GM19193 (cell line): ENCODE data around the gene HEXD.

Experiments used
- POLR2A ChIP-seq: IDR thresholded peaks from 4 replicates; pipeline ENCODE4 v1.6.1; 2011; ENCODE audit not compliant: insufficient read depth, insufficient read length; ENCODE audit errors: extremely low read depth

HEXD gene

DNA sequence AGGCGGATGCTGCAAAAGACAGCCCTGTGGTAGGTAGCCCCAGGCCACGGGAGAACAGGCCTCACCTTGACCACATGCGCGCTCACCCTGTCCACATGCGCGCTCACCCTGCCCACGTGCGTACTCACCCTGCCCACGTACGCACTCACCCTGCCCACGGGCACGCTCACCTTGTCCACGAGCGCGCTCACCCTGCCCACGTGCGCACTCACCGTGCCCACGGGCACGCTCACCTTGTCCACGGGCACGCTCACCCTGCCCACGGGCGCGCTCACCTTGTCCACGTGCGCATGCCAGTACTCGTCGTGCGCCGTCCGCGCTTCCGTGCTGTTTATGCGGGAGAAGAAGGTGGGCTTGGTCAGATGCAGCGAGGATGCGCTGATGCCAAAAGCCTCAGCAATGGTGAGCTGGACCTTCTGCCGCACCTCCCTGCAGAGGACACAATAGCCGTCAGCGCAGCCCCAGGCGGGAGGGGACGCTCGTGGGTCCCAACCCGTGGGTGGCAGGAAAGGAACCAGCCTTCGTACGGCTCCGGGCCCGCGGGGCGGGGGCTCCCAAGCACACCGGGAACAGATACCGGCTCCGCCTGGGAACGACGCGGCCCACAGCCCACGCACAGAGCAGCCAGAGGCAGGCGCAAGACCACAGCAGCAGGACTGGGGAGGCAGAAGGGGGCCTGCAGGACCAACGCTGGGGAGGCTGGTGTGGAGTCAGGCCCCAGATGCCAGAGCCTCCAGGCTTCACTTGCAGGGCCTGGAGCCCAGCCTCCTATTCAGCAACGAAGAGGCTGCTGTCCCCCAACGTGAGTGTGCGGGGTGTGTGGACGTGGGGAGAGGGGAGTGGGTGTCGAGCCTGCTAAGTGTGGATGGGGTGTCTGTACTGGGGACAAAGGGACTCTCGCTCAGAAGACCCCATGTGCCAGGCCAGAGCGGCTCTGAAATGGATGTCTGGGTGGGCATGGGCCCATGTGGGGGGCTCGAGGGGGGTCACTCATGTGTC lies 14.2 kb upstream of the HEXD start:
- no peak for TF ChIP-seq POLR2A

DNA sequence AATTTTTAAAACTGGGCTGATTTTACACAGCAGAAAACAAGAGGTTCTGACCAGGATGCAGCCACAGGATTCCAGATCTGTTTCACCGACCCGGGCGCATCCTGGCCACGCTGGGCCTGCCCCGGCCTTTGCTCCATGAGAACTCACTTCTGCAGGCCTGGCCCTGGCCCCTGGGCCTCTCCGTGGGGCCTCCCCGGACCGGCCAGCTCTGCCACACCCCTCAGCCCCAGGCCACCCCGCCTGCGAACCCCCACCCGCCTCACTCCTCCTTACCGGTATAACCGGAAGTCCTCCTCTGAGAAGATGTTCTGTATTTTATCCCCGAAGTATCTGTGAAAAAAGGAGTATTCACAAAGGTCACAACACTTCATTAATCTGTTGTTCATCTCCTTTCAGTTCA lies 13.1 kb upstream of the HEXD start:
- TF ChIP-seq POLR2A, result no peak

DNA sequence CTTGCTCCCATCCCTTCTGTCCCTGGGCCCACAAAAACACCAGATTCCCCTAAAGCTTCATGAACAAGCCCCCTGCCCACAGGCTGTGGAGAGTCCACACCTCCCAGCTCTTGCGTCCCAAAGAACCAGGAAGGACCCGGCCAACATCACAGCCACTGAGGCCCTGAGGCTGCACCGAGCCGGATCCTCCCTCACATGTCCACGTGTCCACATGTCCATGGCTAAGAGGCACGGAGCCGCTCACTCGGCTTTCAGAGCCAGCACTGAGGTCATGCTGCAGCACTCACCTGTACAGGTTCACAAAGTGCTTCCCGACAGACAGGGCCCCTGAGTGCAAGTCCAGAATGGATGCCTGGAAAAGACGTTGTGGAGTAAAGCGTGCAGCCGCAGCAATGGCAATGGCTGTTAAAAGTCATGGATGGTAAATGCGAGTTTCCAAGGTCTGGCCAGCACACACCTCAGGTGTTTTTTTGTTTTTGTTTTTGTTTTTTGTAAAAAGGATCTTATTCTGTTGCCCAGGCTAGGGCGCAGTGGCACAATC lies 11.9 kb upstream of the HEXD start:
- TF ChIP-seq POLR2A, result no peak

DNA sequence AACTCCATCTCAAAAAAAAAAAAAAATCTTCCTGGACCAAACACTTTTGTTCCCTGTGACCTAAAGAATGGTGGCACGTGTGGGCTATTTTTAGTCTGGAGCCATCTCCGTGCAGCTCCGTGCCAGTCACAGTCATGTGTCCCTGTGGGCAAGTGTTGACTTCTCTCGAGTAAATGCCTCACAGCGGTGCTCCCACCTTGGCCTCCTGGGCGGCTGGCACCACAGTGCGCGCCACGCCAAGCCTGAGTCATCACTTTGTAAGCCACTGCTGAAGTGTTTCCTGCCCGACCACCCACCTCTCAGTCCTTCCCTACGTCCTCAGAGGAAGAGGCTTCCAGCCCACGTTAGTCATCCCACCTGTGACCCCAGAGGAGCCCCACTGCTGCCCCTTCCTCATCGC lies 10.9 kb upstream of the HEXD start:
- TF ChIP-seq POLR2A, result no peak

DNA sequence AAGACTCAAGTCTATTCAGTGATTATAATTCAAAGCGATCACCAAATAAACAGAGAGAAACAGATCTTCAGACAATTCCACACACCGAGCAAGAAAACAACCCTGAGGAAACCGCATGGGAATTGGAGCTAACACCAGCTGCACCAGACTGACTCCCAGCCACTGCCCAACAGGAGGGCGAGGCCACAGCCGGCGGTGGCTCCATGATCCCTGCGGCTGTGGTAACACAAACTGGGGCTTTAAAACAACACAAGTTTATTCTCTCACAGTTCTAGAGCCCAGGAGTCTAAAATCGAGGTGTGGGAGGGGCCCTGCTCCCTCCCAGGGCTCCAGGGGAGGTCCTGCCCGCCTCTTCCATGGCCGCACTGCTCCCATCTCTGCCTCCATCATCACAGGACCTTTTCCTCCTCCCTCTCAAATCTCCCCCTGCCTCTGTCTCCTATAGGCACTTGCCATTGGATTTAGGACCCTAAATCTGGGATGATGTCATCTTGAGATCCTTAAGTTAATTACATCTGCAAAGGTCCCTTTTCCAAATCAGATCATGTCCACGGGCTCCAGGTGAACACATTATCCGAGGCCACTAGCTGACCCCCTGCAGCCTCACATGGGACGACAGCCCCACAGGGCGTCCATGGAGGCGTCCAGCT lies 9.7 kb upstream of the HEXD start:
- TF ChIP-seq POLR2A, result no peak

DNA sequence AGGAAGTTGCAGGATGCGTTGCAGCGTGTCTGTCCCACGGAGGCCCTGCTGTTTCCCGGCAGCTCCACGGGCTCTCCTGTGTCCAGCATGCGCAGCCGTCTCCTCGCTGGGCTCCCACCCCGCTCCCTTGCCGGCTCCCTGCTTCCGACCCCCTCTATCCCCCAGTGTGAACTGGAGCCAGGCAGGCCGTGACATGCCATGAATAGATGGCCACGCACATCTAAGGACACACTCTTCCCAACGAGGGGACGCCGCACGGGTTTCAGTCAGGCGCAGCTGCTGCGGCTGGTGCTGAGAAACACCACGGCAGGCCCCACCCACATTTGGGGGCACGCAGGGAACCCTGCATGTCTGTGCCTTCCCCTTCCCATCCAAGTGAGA lies 9.2 kb upstream of the HEXD start:
- no peak for TF ChIP-seq POLR2A

DNA sequence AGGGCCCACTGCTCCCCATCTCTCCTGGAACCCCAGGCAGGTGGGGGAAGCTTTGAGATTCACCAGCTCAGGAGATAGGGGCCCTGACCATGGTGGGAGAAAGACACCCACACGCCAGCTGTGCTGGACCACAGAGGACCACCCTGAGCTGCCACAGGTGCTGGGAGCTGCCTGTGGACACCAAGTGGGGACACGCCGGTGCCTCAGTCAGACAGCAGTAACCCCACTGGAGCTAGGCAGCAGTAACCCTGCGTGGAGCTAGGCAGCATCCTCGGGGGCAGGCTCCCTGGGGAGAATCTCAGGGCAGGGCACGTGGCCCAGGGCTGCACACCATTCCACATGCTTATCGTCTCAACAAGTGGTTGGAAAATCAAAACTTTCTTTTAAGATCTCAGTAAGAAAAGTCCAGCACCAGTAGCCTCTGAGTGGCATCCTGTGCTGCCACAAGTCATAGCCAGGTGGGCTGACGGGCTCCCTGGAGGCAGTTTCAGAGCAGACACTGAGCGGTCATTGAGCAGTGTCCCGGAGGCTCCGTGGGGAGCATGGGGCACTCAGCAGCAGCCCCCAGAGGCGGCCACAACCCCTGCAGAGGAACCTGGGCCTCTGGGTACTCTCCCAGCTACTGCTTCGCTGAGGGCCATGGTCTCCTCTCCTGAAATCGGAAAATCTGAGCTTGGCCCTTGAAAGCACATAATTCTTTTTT lies 8.0 kb upstream of the HEXD start:
- TF ChIP-seq POLR2A, result no peak

DNA sequence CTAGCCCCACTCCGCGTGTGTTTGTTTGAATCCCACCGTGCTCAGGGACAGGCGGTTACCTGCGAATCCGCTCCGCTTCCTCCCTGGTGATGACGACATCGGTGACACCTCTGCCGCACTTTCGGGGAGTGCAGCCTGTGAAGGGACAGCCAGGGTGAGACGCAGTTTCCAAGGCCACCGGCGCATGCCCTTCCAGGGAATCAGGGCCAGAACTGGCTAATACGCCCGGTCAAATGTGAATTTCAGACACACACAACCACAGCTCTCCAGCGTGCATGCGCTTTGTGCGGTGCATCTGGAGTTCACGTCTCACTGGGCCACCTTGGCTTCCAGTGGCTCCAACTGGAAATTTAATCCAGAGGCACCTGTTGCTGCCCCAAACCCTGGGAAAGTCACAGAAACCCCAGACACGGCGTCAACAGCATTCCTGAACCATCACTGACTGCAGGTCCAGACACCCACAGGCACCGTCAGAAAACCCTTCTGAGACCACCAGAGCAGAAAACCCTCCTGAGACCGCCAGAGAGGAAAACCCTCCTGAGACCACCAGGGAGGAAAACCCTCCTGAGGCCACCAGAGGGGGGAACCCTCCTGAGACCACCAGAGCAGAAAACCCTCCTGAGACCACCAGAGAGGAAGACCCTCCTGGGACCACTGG lies 6.6 kb upstream of the HEXD start:
- no peak for TF ChIP-seq POLR2A

DNA sequence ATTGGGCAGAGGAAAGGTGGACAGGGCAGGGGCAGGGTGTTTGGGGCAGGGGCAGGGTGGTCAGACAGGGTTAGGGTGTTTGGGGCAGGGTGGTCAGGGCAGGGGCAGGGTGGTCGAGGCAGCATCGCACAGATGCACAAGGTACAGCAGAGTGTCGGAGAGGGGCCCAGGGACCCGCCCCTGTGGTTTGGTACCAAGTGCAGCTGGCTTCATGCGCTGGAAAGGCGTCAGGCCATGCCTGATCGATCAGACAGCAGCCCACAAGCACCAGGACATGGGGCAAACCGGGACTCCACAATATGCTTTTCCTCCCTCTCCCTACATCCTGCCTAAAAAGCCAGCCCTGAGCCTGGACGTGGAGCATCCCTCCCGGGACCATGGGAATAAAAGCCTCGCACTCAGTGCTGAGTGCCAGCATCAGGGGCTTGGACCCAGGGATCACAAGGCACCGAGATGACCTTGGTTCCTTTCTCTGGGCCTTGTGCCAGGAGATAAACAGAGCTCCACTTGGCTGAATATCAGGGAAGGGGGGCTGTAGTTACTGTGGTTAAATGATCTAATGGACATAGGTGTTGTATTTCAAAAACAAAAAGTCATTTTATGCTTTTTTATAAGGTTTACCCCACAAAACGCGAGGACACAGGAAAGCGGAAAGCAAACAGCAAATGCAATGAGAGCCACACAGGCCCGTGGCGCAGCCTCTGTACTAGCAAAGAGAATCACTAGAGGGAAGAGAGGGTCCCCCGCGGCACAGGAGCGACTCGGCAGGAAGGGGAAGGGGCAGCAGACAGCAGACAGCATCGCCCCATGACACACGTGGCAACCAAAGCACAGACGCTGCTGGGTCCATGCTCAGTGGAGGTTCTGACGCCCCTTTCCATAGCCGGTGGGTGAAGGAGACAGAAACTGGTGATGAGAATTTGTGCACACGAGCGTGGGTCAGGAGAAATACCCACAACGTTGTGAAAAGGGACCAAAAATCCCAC lies 5.3 kb upstream of the HEXD start:
- no peak for TF ChIP-seq POLR2A

DNA sequence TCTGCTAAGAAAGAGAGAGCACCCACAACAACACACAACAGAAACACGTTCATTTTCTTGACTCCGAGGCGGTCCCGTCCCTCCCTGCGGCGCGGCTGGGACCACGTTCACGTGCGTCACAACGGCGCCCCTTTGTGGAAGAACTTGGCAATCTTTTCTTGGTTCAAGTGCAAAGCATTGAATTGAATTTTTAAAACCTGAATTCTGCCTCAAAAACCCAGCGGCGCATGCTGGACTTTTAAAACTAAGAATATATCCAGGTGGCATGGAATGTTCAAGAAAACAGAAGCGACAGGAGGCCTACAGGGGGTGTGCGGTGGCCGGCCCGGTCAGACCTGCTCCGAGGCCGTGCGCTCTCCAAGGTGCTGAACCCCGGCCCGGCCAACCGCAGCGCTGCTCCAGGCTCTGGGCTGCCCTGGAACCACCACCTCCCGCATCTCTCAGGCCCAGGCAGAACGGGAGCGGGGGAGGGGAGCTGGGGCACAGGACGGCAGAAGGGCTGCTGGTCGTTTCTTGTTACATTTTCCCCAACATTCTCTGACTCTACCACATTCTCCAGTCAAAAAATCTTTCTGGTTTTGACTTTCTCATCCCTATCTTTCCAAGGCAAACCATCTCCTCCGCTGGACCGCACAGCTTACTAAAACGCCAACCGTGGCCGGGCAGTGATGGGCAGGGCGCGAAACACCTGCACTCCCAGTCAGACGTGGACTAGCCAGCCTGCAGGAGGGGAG lies 3.4 kb upstream of the HEXD start:
- TF ChIP-seq POLR2A, result no peak

DNA sequence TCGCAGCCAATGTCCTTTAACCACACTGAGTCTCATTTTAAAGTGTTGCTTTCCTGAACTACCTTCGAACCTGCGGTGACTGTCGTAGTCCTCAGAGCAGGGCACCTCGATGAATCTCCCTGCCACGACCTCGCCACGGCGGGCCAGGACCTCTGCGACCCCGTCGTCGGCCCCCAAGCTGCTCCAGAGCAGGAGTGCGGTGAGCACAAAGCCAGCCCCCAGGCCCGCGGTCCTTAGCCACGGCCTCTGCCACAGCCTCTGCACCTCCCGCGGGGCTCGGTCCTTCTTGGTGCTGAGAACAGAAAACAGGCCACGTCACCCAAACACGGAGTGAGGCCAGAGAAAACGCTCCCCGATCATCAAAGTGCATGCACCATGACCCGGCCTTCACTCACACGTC lies 2.8 kb upstream of the HEXD start:
- TF ChIP-seq POLR2A, result no peak

DNA sequence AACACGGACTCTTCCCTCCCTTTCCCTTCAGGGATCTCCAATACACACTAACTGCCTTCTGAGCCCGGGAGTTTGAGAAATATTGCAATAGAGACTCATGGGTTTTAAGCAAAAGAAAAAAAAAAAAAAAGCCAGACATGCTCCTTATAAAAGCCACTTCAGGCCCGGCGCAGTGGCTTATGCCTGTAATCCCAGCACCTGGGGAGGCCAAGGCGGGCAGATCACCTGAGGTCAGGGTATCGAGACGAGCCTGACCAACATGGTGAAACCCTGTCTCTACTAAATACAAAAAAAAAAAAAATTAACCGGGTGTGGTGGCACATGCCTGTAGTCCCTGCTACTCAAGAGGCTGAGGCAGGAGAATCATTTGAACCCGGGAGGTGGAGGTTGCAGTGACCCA lies 2.4 kb upstream of the HEXD start:
- no peak for TF ChIP-seq POLR2A

DNA sequence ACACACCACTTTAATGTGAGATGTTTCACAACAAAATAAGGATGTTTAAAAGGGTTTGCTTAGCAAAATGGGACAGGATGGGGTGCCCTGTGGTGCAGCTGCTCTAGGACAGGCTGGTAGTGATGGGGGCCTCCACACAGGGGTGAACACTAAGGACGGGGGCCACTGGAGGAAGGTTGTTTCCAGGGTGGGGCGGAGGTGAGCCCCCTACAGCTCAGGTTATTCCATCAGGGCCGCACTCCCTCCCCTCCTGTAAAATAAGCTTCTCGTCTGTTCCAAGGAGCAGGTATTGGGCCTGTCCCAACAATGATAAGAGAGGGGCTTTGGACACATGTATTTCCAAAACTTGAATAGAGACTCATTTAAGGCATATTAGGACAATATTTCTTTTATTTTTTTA lies 1.9 kb upstream of the HEXD start:
- no peak for TF ChIP-seq POLR2A

DNA sequence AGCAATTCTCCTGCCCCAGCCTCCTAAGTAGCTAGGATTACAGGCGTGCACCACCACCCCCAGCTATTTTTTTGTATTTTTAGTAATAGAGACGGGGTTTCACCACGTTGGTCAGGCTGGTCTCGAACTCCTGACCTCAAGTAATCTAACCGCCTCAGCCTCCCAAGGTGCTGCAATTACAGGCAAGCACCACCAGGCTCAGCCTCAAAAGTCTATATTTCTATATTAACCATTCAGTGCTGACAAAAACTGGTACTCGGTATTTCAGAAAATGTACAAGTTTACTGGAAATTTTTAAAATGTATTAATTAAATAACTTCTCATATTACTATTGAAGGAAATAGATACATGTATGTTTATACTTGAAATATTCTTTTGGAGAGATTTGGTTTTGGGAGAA lies 1.4 kb upstream of the HEXD start:
- no peak for TF ChIP-seq POLR2A

DNA sequence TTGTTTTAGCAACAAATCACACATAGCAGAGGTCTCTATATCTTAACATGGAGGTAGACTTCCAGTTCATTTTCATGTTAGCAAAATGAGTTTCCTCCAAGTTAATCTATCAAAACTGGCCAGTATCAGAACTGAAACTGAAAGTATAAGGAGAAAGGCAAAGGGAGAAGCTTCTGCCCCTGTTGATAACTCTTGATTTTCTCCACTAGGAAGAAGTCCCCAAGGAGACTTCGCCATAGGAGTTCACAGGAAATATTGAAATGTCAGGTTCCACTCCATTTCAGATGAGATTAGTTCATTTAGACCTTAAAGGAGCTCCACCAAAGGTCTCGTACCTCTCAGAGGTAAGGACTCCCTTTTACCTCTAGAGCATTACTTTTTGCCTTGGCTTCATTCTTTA lies 1.4 kb downstream of the HEXD start:
- TF ChIP-seq POLR2A, result no peak
